22Rv1 (cell line): ENCODE data around the gene CAPN11.

Experiments used
- CTCF ChIP-seq: fragments of 450-650 bp; IDR thresholded peaks from 2 replicates; pipeline ENCODE4 v1.5.1; 2017; ENCODE audit warnings: mild to moderate bottlenecking
- ZFX ChIP-seq: fragments of 450-650 bp; IDR thresholded peaks from 2 replicates; pipeline ENCODE4 v1.6.1; 2017; ENCODE audit warnings: antibody characterized with exemption, borderline replicate concordance

GRCh38 chr6:44117397-44118128 lies 41.1 kb upstream of the CAPN11 start:
- TF ChIP-seq CTCF (no peak), ZFX (no peak)
